Measurements from ENCODE around the gene MCL1. TPM values are rescaled to one million over a fixed set of nuclear protein-coding genes. Genes with fewer than 3 reads are reported as not detected.

The MCL1 gene
- polyA plus RNA-seq, 1 donor (not counting 4 experiments of a cell fraction or from before 2014, with no cell fraction given), result 237 TPM

- Histone ChIP-seq H3K36me3 (ENCODE audit: control insufficient read depth in 2 of 2, extremely low read depth in 1 of 2, insufficient read depth in 2 of 2, low read length in 2 of 2) (peaks cover 0 to 1% of the 10 kb centered on the region in 2 experiments), H3K27ac (ENCODE audit: control insufficient read depth, insufficient read depth, low read length) (no peak overlapping the region), H3K9me3 (ENCODE audit: control insufficient read depth, low read depth, low read length) (no peaks in the 10 kb centered on the region), H3K9ac (ENCODE audit: control insufficient read depth, extremely low read depth, insufficient read depth, low read length) (no peak overlapping the region), H3K4me2 (ENCODE audit: control insufficient read depth, extremely low read depth, insufficient read depth, low read depth, low read length) (no peak overlapping the region), H3K4me3 (ENCODE audit: control insufficient read depth in 2 of 3, extremely low read depth in 1 of 3, insufficient read depth in 2 of 3, low read depth in 1 of 3, low read length in 3 of 3) (no peak overlapping the region), H2AFZ (ENCODE audit: control insufficient read depth, low read length) (no peak overlapping the region), H3K4me1 (ENCODE audit: control insufficient read depth, extremely low read depth, insufficient read depth, low read length) (peaks cover 15% of the 10 kb centered on the region), H3K79me2 (ENCODE audit: control insufficient read depth, insufficient read depth, low read length) (no peaks in the 10 kb centered on the region), H3K9me1 (ENCODE audit: control insufficient read depth, extremely low read depth, insufficient read depth, low read length) (no peaks in the 10 kb centered on the region), H3K27me3 (ENCODE audit: control insufficient read depth, extremely low read depth, insufficient read depth, low read length) (no peaks in the 10 kb centered on the region), H4K20me1 (ENCODE audit: control insufficient read depth, extremely low read depth, insufficient read depth, low read length) (no peaks in the 10 kb centered on the region)
- FAIRE-seq (no peak), DNase-seq (ENCODE audit: low read depth, low spot score) (no peak)
- TF ChIP-seq EZH2 (IDR thresholded peaks at IDR 0.05; ENCODE audit: low read length) (no peak), CTCF (optimal IDR thresholded peaks at IDR 0.05 in 1 of 3, IDR thresholded peaks at IDR 0.05 in 1 of 3, conservative IDR thresholded peaks at IDR 0.05 in 1 of 3; ENCODE audit: extremely low read depth in 1 of 3, insufficient read depth in 2 of 3, low read length in 3 of 3) (no peak)
- dilution Hi-C loops (cut with MboI; ENCODE audit: extremely low pct_ligation_motif_present, low sequenced_read_pairs), result no loop called here
Observed at GRCh38 chr1:150554086-150554452, 25.3 kb downstream of the MCL1 start.

- Histone ChIP-seq H3K4me3 (ENCODE audit: control insufficient read depth in 2 of 3, extremely low read depth in 1 of 3, insufficient read depth in 2 of 3, low read depth in 1 of 3, low read length in 3 of 3) (no peak overlapping the region), H3K27me3 (ENCODE audit: control insufficient read depth, extremely low read depth, insufficient read depth, low read length) (no peaks in the 10 kb centered on the region), H3K27ac (ENCODE audit: control insufficient read depth, insufficient read depth, low read length) (no peak overlapping the region), H3K4me1 (ENCODE audit: control insufficient read depth, extremely low read depth, insufficient read depth, low read length) (peaks cover 16% of the 10 kb centered on the region), H3K9me3 (ENCODE audit: control insufficient read depth, low read depth, low read length) (no peaks in the 10 kb centered on the region), H4K20me1 (ENCODE audit: control insufficient read depth, extremely low read depth, insufficient read depth, low read length) (no peaks in the 10 kb centered on the region), H3K9me1 (ENCODE audit: control insufficient read depth, extremely low read depth, insufficient read depth, low read length) (no peaks in the 10 kb centered on the region), H3K9ac (ENCODE audit: control insufficient read depth, extremely low read depth, insufficient read depth, low read length) (no peak overlapping the region), H3K79me2 (ENCODE audit: control insufficient read depth, insufficient read depth, low read length) (no peaks in the 10 kb centered on the region), H2AFZ (ENCODE audit: control insufficient read depth, low read length) (no peak overlapping the region), H3K4me2 (ENCODE audit: control insufficient read depth, extremely low read depth, insufficient read depth, low read depth, low read length) (no peak overlapping the region), H3K36me3 (ENCODE audit: control insufficient read depth in 2 of 2, extremely low read depth in 1 of 2, insufficient read depth in 2 of 2, low read length in 2 of 2) (peaks cover 0 to 1% of the 10 kb centered on the region in 2 experiments)
- dilution Hi-C loops (cut with MboI; ENCODE audit: extremely low pct_ligation_motif_present, low sequenced_read_pairs), result no loop called here
- TF ChIP-seq EZH2 (IDR thresholded peaks at IDR 0.05; ENCODE audit: low read length) (no peak), CTCF (optimal IDR thresholded peaks at IDR 0.05 in 1 of 3, IDR thresholded peaks at IDR 0.05 in 1 of 3, conservative IDR thresholded peaks at IDR 0.05 in 1 of 3; ENCODE audit: extremely low read depth in 1 of 3, insufficient read depth in 2 of 3, low read length in 3 of 3) (no peak)
- FAIRE-seq, result no peak
- no peak for DNase-seq (ENCODE audit: low read depth, low spot score)
Observed at GRCh38 chr1:150553392-150554085, 25.9 kb downstream of the MCL1 start.
